Pancreas (tissue), 10 donors: ENCODE measurements around the gene SPDYE1. TPM values are rescaled to one million over a fixed set of nuclear protein-coding genes. Genes with fewer than 3 reads are reported as not detected.
"Not testable (repeated sequence)": the region's sequence is repeated elsewhere in the genome, so short reads cannot be mapped to it uniquely, and the experiment has no call there.

Source experiments
- ATAC-seq, 4 donors: fragments of 200-7000 bp; cut with Tn5 transposase; one replicate each; pipeline versions ENCODE4 v1.8.0 to v1.9.1; 2020; ENCODE audit warnings: mild to moderate bottlenecking in 4 of 4, moderate library complexity in 4 of 4
- DNase-seq, 6 donors: peaks; one replicate each; pipeline ENCODE4 v3.0.0-alpha.2; 2020
- FAIRE-seq: peaks from 2 replicates; lab custom pipeline; 2012; peaks lifted over from hg19 to GRCh38; lab: Jason Lieb, UNC
- H3K27ac ChIP-seq, 4 donors: fragments of 200-600 bp; sonication (generic); 1 replicate in 3 of 4; 2 replicates in 1 of 4; pipeline versions ENCODE4 v1.5.0 to v1.8.0; 2020
- H3K27me3 ChIP-seq, 4 donors: fragments of 200-600 bp; one replicate each; pipeline ENCODE4 v1.8.0; 2021
- H3K36me3 ChIP-seq, 3 donors: fragments of 200-600 bp; sonication (generic) in 1 of 3; one replicate each; pipeline versions ENCODE4 v1.5.0 to v1.8.0; 2020 to 2021
- H3K4me1 ChIP-seq, 3 donors: fragments of 200-600 bp; one replicate each; pipeline ENCODE4 v1.8.0; 2021
- H3K4me3 ChIP-seq, 4 donors: fragments of 200-600 bp; sonication (generic) in 2 of 4; one replicate each; pipeline versions ENCODE4 v1.5.0 to v1.8.0; 2020 to 2021
- H3K9me3 ChIP-seq, 4 donors: fragments of 200-600 bp; one replicate each; pipeline ENCODE4 v1.8.0; 2021
- CTCF ChIP-seq, 4 donors: fragments of 200-600 bp; sonication (generic) in 3 of 4; IDR thresholded peaks; one replicate each; pipeline versions ENCODE4 v1.5.0 to v1.8.0; 2021; ENCODE audit warnings: antibody characterized with exemption in 4 of 4
- WGBS, 2 donors: extraction: QIAGEN DNeasy Blood & Tissue Kit; methylation state at CpG; one replicate each; pipeline ENCODE4 v1.1.7; 2013; 5-methylcytosine and 5-hydroxymethylcytosine counted together
- intact Hi-C, 3 donors: fragments of 100-400 bp; cut with DNase I; formaldehyde crosslinking; loops; one replicate each; pipeline versions ENCODE4 v1.11.1 to v1.14.2; 2022
- polyA plus RNA-seq, 2 donors: library from polyadenylated mRNA; stranded (reverse); fragments of 200-250 nt; gene quantifications; one replicate each; pipeline ENCODE4 v1.2.3, GENCODE V29; 2013
- total RNA-seq, 6 donors: library from RNA; stranded (reverse); fragmentation: NEBNext Ultra II Directional in 4 of 6; extraction: Animal tissue kit (Norgen Biotek cat#: 25700) in 4 of 6; gene quantifications; one replicate each; pipeline versions ENCODE4 v1.2.1 to v1.2.4, GENCODE V29; 2021 to 2023
- donor health status: healthy with polysubstance abuse.
- donor health status: DM: no; HTN: no; CAD: no; lungs with moderate emphysema.
- donor health status: DM: no; HTN: no; CAD: no.
- donor health status: control.
- donor health status: control.
- donor health status: Bipolar disorder and iron deficiency.
- donor health status: DM: yes; HTN: yes; CAD: no.
- donor health status: DM: no; HTN: no; CAD: no.
- donor health status: DM: no; HTN: no; CAD: no.
- donor health status: DM: yes; HTN: yes; CAD: no.

SPDYE1 gene
- total and polyA plus RNA-seq, 8 donors = 0.09 TPM; not detected in 7

- intact Hi-C loops, H3K36me3 ChIP-seq, FAIRE-seq, H3K27ac ChIP-seq, DNase-seq, H3K4me1 ChIP-seq, ATAC-seq, H3K27me3 ChIP-seq, H3K9me3 ChIP-seq, H3K4me3 ChIP-seq: not testable (repeated sequence)
- WGBS, 2 donors = 87 to 88% methylated on average over 7 of the region's 8 CpGs
Measured at GRCh38 chr7:44012081-44012480, 14.4 kb downstream of the SPDYE1 start.

GRCh38 chr7:44015090-44015489 is 17.4 kb downstream of the SPDYE1 start:
- H3K4me1 ChIP-seq, H3K9me3 ChIP-seq, H3K4me3 ChIP-seq, intact Hi-C loops, H3K36me3 ChIP-seq, FAIRE-seq, H3K27me3 ChIP-seq, ATAC-seq, H3K27ac ChIP-seq, DNase-seq: not testable (repeated sequence)
- WGBS, 2 donors = 90 to 96% methylated on average over 7 to 10 of the region's 12 CpGs

- H3K27ac ChIP-seq = peak overlapping the region in 3 of 4 donors; percentile 46 to 71 (median 55)
- H3K4me3 ChIP-seq = peak overlapping the region; percentile 56 to 73 (median 64)
- peak; percentile 57 to 76 (median 59) for TF ChIP-seq CTCF (IDR thresholded peaks at IDR 0.05)
- ATAC-seq = peak; percentile 97 to 99 (median 98)
- WGBS, 2 donors = 1 to 2% methylated on average over 41 to 62 of the region's 63 CpGs
- peak; percentile 96 to 99 (median 98) for DNase-seq
- H3K36me3 ChIP-seq, H3K4me1 ChIP-seq, intact Hi-C loops, H3K27me3 ChIP-seq, H3K9me3 ChIP-seq, FAIRE-seq: not testable (repeated sequence)
Measured at GRCh38 chr7:44018857-44019807, 21.4 kb downstream of the SPDYE1 start.

- H3K27me3 ChIP-seq, FAIRE-seq, ATAC-seq, H3K36me3 ChIP-seq, H3K9me3 ChIP-seq, H3K4me3 ChIP-seq, H3K4me1 ChIP-seq, intact Hi-C loops: not testable (repeated sequence)
- H3K27ac ChIP-seq = peak overlapping the region in 1 of 4 donors; percentile 55
- WGBS, 2 donors = 71 to 77% methylated on average over 5 to 6 of the region's 6 CpGs
- DNase-seq = peak in 1 of 6 donors; percentile 30
Measured at GRCh38 chr7:44019825-44020224, 22.1 kb downstream of the SPDYE1 start.

GRCh38 chr7:44022069-44022468 is 24.4 kb downstream of the SPDYE1 start:
- H3K4me1 ChIP-seq, DNase-seq, intact Hi-C loops, H3K27me3 ChIP-seq, ATAC-seq, H3K4me3 ChIP-seq, FAIRE-seq, H3K9me3 ChIP-seq, H3K27ac ChIP-seq, H3K36me3 ChIP-seq: not testable (repeated sequence)
- 37 to 50% methylated on average over 6 of the region's 7 CpGs for WGBS, 2 donors

GRCh38 chr7:44022796-44023467 is 25.2 kb downstream of the SPDYE1 start:
- H3K27ac ChIP-seq, H3K36me3 ChIP-seq, DNase-seq, H3K4me1 ChIP-seq, ATAC-seq, H3K9me3 ChIP-seq, FAIRE-seq, H3K27me3 ChIP-seq, intact Hi-C loops, H3K4me3 ChIP-seq: not testable (repeated sequence)
- 76% methylated on average over 6 of the region's 6 CpGs for WGBS, 2 donors

- H3K4me1 ChIP-seq, ATAC-seq: not testable (repeated sequence)
Measured at GRCh38 chr7:44029433-44029832, 31.7 kb downstream of the SPDYE1 start.

GRCh38 chr7:44030029-44030428 is 32.3 kb downstream of the SPDYE1 start:
- H3K9me3 ChIP-seq, H3K27me3 ChIP-seq, FAIRE-seq, intact Hi-C loops, H3K27ac ChIP-seq, DNase-seq, H3K4me1 ChIP-seq, H3K4me3 ChIP-seq, H3K36me3 ChIP-seq, ATAC-seq: not testable (repeated sequence)
- 85 to 88% methylated on average over 2 to 4 of the region's 5 CpGs for WGBS, 2 donors

More at GRCh38 chr7:44029433-44029832, 31.7 kb downstream of the SPDYE1 start:
- intact Hi-C loops, H3K9me3 ChIP-seq, H3K4me3 ChIP-seq, H3K27me3 ChIP-seq, H3K27ac ChIP-seq, FAIRE-seq, H3K36me3 ChIP-seq: not testable (repeated sequence)
- 77% methylated on average over 4 of the region's 11 CpGs; no CpG with 5 or more reads in 1 of the 2 donors for WGBS, 2 donors
- DNase-seq = peak in 1 of 6 donors; percentile 52

GRCh38 chr7:44031319-44031718 is 33.6 kb downstream of the SPDYE1 start:
- H3K4me1 ChIP-seq, ATAC-seq, H3K4me3 ChIP-seq, H3K36me3 ChIP-seq, FAIRE-seq, intact Hi-C loops, H3K9me3 ChIP-seq, H3K27me3 ChIP-seq, H3K27ac ChIP-seq, DNase-seq: not testable (repeated sequence)
- WGBS, 2 donors = 83 to 90% methylated on average over 12 of the region's 13 CpGs

GRCh38 chr7:44032031-44032430 is 34.3 kb downstream of the SPDYE1 start:
- H3K4me3 ChIP-seq, ATAC-seq, FAIRE-seq, intact Hi-C loops, H3K36me3 ChIP-seq, H3K4me1 ChIP-seq, H3K27ac ChIP-seq, DNase-seq, H3K9me3 ChIP-seq, H3K27me3 ChIP-seq: not testable (repeated sequence)
- WGBS, 2 donors = 79 to 91% methylated on average over 6 of the region's 6 CpGs
